Right atrium auricular region (tissue), 2 donors: ENCODE data around the gene CPPED1. TPM values are rescaled to one million over a fixed set of nuclear protein-coding genes. Genes with fewer than 3 reads are reported as not detected.

Source experiments
- DNase-seq: peaks from one replicate; pipeline ENCODE4 v3.0.0-alpha.2; 2019; ENCODE audit warnings: low spot score
- H3K27ac ChIP-seq, 2 donors: fragments of 200-600 bp; sonication (generic); 1 replicate in 1 of 2; 2 replicates in 1 of 2; pipeline ENCODE4 v1.5.1; 2016 to 2019
- H3K27me3 ChIP-seq, 2 donors: fragments of 200-600 bp; sonication (generic); one replicate each; pipeline versions ENCODE4 v1.5.1 to v1.6.0; 2017 to 2019
- H3K36me3 ChIP-seq: fragments of 200-600 bp; sonication (generic); one replicate; pipeline ENCODE4 v1.5.1; 2016
- H3K4me1 ChIP-seq, 2 donors: fragments of 200-600 bp; sonication (generic); one replicate each; pipeline versions ENCODE4 v1.5.1 to v1.6.0; 2017 to 2019
- H3K4me3 ChIP-seq, 2 donors: fragments of 200-600 bp; sonication (generic); 1 replicate in 1 of 2; 2 replicates in 1 of 2; pipeline ENCODE4 v1.5.1; 2017 to 2019; ENCODE audit warnings: mild to moderate bottlenecking in 1 of 2, moderate library complexity in 1 of 2
- H3K9me3 ChIP-seq, 2 donors: fragments of 200-600 bp; sonication (generic); one replicate each; pipeline ENCODE4 v1.5.1; 2019
- CTCF ChIP-seq, 2 donors: fragments of 200-600 bp; sonication (generic); IDR thresholded peaks; one replicate each; pipeline ENCODE4 v1.5.1; 2019; ENCODE audit warnings: antibody characterized with exemption in 2 of 2
- total RNA-seq, 2 donors: library from RNA; depleted of rRNA; stranded (reverse); fragments of >200 nt; gene quantifications; one replicate each; pipeline ENCODE4 v1.1.0, GENCODE V29; 2016

The CPPED1 gene
- total RNA-seq, 2 donors from 2014 or later = 5.9 to 6.4 TPM

- no peaks in the 10 kb centered on the region for H3K4me1 ChIP-seq
- no peak for TF ChIP-seq CTCF (IDR thresholded peaks at IDR 0.05)
- peaks cover 0 to 14% of the 10 kb centered on the region in 2 donors for H3K9me3 ChIP-seq
- H3K27ac ChIP-seq = no peak overlapping the region
- no peak for DNase-seq
- H3K27me3 ChIP-seq = no peaks in the 10 kb centered on the region
- no peak overlapping the region for H3K4me3 ChIP-seq
- H3K36me3 ChIP-seq = no peaks in the 10 kb centered on the region
These were observed 33.6 kb upstream of the CPPED1 start for GRCh38 chr16:12837291-12837690.

GRCh38 chr16:12833926-12834325, 30.2 kb upstream of the CPPED1 start:
- peaks cover 0 to 14% of the 10 kb centered on the region in 2 donors for H3K9me3 ChIP-seq
- H3K27ac ChIP-seq = no peak overlapping the region
- H3K4me1 ChIP-seq = no peaks in the 10 kb centered on the region
- H3K36me3 ChIP-seq = no peaks in the 10 kb centered on the region
- no peak for TF ChIP-seq CTCF (IDR thresholded peaks at IDR 0.05)
- H3K27me3 ChIP-seq = no peaks in the 10 kb centered on the region
- no peak overlapping the region for H3K4me3 ChIP-seq
- no peak for DNase-seq

GRCh38 chr16:12829096-12829888, 25.6 kb upstream of the CPPED1 start:
- no peak overlapping the region for H3K4me3 ChIP-seq
- TF ChIP-seq CTCF (IDR thresholded peaks at IDR 0.05) = no peak
- no peak overlapping the region for H3K27ac ChIP-seq
- DNase-seq = no peak
- no peaks in the 10 kb centered on the region for H3K9me3 ChIP-seq
- H3K27me3 ChIP-seq = peaks cover 0 to 2% of the 10 kb centered on the region in 2 donors
- no peaks in the 10 kb centered on the region for H3K4me1 ChIP-seq
- no peaks in the 10 kb centered on the region for H3K36me3 ChIP-seq

GRCh38 chr16:12828206-12828605, 24.5 kb upstream of the CPPED1 start:
- peaks cover 0 to 2% of the 10 kb centered on the region in 2 donors for H3K27me3 ChIP-seq
- H3K36me3 ChIP-seq = no peaks in the 10 kb centered on the region
- no peak for TF ChIP-seq CTCF (IDR thresholded peaks at IDR 0.05)

GRCh38 chr16:12826559-12826958, 22.9 kb upstream of the CPPED1 start:
- H3K4me1 ChIP-seq = no peaks in the 10 kb centered on the region
- no peak for DNase-seq
- H3K4me3 ChIP-seq = no peak overlapping the region
- H3K9me3 ChIP-seq = no peaks in the 10 kb centered on the region
- no peak overlapping the region for H3K27ac ChIP-seq
- peaks cover 0 to 2% of the 10 kb centered on the region in 2 donors for H3K27me3 ChIP-seq
- no peak for TF ChIP-seq CTCF (IDR thresholded peaks at IDR 0.05)
- no peaks in the 10 kb centered on the region for H3K36me3 ChIP-seq

More at GRCh38 chr16:12828206-12828605, 24.5 kb upstream of the CPPED1 start:
- Histone ChIP-seq H3K9me3 (no peaks in the 10 kb centered on the region), H3K4me1 (no peaks in the 10 kb centered on the region), H3K27ac (no peak overlapping the region), H3K4me3 (no peak overlapping the region)
- DNase-seq = no peak
